Iris pigment epithelial cell (primary cell): Measurements from ENCODE around the gene PSMA2.

Experiments
- DNase-seq: peaks from one replicate; pipeline ENCODE4 v3.0.0-alpha.2; 2011; ENCODE audit warnings: low read depth

The PSMA2 gene

DNA sequence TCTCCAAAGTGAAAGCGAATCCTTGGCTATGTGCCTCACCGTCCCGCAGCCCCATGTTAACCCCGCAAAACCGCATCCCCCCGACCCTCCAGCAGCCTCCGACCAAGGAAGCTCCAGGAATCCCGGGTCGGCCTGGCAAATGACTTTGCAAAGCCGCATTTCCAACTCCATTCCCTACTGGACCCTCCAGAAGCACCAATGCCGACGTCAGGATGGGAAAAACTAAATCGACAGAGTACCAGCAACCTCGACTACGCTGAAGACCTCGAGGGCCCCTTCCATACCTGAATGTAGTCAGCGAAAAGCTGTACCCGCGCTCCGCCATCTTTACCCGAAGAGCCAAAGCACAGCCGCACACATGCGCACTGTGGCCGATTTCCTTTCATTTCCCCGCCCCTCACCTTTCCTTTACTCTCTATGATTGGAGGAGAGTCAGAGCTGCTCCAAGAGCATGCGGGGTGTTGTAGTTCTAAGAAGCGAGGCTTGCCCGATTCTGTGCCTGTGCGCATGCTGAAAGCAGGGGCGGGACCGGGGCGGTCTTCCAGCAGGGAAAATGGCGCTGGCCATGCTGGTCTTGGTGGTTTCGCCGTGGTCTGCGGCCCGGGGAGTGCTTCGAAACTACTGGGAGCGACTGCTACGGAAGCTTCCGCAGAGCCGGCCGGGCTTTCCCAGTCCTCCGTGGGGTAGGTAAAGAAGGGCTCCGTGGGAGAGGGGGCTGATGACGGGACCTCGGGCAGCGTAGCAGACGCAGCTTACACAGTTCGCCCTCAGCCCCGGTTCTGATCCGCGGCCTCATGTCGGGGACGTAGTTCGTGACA is at the start of gene PSMA2, which contains the start of gene MRPL32:
PSMA2 (minus strand) TSS at position 341 of the 818 bp plus-strand sequence; CDS start at position 325, 16 bp downstream.
MRPL32 (plus strand) TSS at position 543 of the 818 bp plus-strand sequence; CDS start at position 554, 11 bp downstream.
- DNase-seq, result peak; percentile 99

DNA sequence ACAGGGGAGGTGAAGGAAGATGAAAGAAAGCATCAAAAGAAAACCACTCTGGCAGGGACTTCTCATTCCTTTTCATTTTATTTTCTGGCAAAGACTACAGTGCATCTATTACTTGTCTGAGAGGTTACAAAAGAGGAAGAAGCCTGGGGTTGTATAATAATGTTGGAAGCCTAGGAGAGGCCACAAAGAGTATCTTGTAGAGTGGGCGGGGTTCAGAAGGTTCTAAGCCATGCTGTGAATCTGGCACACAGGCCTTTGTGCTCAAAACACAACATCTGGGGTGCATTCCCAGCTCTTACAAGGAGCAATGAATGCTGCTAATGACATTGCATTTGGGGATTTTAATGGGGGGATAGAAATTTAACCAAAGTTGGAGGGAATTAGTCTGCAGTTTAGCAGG is 49.6 kb upstream of the PSMA2 start:
- no peak for DNase-seq

DNA sequence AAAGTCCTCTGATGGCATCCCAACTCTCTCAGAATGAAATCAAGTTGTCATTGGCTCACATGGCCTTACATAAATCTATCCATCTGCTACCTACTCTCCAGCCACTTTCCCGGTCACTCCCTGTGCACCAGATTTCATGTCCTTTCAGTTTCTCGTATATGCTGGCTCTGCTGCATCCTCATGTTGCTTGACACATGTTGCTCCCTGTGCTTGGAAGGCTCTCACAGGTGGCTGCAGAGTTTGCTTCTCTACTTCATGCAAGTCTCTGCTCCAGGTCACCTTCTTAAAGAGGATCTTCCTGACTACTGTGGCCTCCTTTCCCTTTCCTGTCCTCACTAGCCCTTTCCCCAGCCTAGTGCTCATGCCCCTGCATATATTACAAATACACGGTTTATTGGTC is 48.5 kb upstream of the PSMA2 start:
- DNase-seq, result no peak

DNA sequence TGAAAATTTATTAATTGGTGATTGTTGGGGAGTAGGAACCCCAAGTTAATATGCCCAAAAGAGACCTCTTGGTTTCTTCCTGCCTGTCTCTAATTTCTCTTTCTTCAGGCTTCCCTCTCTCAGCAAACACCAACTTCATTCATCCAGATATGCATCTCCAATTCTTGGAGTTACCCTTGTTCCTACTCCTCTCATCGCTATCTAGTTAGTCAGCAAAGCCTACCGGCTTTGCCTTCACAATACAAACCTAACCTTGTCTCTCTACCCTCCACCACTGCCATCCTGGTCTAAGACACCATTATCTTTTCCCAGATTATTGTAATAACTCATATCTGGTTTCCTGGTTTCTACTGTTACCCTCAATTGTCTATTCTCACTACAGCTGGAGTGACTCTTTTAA is 48.1 kb upstream of the PSMA2 start:
- no peak for DNase-seq

DNA sequence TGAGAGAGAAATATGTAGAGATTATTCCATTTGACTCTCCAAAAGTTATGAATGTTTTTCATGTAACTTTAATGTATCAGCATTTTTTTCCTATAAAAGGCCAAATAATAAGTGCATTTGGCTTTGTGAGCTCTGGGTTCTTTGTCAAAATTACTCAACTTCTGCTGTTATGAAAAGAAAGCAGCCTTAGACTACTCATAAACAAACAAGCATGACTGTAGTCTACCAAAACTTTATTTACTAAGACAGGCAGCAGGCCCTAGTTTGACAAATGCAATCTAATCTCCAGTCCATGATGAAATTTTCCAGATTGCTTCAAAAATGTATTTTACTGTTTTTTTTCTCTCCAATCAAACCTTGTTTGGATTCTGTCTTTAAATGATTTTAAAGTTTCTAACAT is 46.5 kb upstream of the PSMA2 start:
- peak; percentile 26 for DNase-seq

DNA sequence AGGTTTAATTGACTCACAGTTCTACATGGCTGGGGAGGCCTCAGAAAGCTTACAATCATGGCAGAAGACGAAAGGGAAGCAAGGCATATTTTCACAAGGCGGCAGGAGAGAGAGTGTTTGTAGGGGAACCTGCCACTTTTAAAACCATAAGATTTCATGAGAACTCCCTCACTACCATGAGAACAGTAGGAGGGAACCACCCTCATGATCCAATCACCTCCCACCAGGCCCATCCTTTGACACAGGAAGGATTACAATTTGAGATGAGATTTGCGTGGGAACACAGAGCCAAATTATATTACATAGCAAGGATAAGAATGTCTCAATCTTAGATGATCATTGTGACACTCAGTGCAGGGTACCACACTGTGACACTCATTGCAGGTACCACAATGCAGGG is 44.4 kb upstream of the PSMA2 start:
- DNase-seq, result no peak

DNA sequence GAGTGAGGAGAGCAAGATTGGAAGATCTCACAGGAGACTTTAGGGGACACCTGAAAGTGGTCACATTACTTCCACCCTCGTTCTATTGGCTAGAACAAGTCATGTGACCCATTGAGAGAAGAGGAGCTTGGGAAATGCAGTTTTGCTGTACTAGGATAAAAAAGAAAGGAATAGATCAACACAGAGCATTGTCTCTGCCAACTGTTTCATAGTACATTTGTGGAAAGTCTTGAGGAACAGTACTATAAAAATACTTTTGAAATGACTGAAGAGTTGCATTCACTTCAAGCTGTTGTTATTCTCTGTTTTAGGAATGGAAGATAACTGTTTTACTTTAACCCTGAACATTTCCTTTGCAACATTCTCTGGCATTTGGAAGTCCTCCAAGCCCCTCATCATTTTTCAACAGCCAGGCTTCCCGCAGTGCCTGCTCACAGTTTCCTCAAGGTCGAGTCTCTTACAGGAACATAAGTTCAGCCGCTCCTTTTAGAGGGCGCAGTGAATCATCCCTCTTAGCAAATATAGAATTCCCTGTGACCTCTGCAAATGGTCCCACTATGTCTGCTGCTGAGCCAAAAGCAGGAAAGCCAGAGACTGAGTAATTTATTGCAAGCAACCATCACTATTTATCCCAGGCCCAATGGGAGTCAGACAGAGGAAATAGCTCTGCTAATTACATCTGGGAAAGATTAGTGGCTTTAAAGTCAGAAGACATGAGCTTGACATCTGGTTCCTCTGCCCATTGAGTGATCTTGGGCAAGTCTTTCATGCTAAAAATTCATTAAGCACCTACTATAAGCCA is 40.9 kb upstream of the PSMA2 start:
- DNase-seq, result peak; percentile 96

DNA sequence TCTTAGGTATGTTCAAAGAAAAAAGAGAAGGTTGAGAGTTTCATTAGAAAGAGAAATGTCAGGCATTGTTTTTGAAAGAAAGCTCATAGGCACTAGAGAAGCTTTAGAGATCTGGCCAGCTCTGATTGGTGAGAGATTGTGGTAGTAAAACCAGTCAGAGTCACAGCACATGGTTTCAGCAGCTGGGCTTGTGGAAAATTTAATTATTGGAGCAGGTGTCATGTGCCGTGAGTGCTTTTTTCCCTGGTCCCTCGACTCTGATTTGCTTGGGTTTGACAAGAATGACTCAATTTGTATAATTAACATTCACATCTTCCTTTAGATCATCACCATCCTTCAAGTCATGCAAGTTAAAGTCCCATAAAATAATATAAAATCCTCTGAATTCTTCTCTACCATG is 35.4 kb upstream of the PSMA2 start:
- no peak for DNase-seq

DNA sequence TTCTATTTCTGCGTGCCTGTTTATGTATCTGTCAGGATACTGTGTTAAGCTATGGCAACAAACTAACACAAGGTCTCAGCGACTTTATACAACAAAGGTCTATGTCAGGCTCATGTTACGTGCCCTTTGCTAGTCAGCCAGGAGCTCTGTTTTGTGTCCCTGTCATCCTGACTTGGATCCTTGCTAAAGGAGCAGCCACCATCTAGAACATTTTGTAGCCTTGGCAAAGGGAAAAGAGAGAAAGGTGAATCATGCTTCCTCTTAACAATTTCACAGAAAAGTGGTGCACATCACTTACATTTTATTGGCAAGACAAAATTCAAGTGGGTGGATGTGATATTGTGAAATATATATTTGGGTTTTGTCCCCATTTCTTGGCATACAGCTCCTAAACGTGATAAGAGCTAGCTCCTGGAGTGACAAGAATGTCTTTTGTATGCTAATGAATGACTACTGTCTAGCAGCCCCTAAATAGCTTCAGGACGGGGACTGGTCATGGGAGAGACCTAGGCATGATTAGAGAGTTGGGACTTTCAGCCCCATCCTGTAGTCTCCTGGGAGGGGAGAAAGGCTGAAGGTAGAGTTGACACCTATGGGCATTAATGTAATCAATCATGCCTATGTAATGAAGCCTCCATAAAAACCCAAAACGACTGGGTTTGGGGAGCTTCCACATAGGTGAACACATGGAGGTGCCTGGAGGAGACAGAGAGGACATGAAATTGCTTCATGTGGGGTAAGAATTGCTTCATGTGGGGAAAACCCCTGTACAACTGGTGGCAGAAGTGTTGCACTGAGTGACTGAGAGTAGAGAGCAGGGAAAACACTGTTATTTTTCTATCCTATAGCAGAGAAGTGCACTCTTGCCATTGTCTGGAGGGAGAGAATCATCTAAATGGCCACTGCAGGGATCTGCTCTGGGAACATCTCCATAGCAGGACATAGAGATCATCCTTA is 33.2 kb upstream of the PSMA2 start:
- peak; percentile 13 for DNase-seq

DNA sequence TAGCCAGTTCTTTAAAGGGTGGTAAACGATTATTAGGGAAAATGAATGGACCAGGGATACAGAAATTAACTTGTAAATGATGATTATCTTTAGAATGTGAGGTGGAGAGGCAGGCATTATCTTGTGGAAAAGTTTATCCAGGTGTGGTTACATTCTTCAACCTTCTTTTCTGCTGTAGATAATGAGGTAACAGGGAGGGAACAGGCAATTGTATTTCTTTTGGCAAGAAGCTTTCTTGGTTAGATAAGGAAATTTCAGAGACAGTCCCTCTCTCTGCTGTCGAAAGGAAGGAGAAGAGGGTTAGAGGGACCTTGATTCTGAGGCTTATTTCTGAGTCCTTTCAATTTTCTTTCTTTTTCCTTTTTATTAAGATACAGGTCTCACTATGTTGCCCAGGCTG is 32.3 kb upstream of the PSMA2 start:
- no peak for DNase-seq

DNA sequence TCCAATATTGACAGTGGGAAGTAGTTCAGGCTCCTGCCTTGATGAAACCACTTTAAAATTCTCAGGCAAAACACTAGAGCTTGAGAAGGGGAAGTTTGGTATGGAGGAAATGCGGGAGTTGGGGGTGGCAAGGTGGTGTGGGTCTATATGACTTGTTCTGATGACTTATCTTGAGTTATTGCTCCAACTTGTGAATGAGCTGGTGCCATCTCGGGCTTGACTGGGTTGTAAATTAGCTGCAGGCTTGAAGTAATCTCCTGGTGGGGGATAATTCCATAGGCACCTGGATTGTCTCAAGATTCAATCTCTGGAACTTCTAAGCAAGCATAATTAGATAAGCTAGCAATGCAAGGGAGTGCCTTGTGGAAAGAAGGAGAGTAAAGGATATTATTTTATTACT is 29.2 kb upstream of the PSMA2 start:
- DNase-seq, result no peak

DNA sequence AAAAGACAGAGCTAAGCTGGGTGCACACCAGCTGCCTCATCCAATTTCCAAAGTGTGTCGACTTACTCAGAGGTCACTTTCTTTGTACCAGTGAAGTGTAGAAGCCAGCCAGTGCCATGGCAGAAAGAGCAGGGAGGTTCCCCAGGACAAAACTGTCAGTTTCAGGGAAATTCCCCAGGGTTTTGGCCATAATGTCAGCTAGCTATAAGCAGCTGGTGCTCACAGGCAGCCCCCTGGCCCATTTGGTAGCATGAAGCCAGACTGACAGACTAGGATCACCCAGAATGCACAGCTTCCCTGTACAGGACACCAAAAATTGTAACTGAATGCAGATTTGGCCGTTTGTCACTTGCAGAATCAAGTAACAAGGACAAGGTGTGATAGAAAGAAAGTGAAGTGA is 28.8 kb upstream of the PSMA2 start:
- no peak for DNase-seq

DNA sequence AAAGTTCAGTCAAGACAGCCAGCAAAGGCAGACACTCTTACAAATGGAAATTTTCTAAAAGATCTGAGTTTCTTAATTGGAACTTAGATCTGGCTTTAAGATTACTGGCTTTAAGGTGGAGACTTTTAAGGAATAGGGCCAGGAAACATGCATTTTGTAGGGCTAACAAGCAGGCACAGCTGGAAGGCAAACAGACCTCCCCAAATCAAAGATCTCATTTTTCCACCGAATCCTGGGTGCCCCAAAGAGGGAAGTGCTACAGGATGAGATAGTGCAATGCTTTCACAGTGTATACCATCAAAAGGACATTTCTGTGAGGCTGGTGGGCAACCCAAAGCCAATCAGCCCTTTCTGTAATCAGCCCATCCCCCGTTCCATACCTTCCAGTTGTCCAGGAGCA is 27.6 kb upstream of the PSMA2 start:
- no peak for DNase-seq

DNA sequence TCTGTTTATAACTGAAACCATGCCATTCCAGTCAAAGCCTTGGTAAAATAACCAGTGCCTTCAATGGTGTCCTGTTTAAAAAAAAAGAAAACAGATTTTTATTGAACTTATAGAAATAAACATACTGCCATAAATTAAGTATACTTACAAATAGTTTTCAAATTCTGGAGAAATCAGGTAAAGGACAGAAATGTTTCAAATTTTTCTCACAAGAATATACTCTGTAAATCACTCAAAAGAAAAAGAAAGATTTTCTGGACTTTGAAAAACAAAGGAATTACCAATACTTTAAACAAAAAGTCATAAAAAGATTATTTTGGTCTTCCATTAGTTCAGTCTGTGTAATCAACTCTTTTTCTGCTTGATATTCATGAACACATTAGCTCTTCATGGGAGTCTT is 24.1 kb upstream of the PSMA2 start:
- DNase-seq, result no peak

DNA sequence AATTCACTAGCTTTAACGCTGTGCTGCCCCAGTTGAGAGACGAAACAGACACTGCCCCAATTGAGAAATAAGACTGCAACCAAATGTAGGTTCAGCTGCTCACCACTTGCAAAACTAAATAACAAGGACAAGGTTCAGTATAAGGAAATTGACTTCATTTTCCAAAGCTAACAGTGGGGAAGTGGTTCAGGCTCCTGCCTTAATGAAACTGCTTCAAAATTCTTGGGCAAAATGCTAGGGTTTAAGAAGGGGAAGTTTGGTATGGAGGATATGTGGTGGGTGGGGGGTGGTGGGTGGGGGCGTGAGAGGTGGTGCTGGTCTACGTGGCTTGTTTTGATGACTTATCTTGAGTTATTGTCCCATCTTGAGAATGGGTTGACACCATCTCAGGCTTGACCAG is 22.0 kb upstream of the PSMA2 start:
- DNase-seq, result no peak

DNA sequence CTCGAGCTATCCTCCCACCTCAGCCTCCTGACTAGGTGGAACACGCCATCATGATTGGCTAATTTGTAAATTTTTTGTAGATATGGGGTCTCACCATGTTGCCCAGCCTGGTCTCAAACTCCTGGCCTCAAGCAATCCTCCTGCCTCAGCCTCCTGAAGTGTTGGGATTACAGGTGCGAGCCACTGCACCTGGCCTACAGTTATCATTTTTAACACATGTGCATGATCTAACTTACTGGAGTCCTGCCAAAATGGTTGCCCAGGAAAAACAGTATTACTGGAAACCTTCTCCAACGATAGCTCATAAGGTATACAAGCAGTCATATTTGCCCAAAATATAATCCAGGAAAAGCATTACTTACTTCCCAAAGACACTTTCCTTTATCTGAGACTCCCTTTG is 20.4 kb upstream of the PSMA2 start:
- DNase-seq, result no peak

DNA sequence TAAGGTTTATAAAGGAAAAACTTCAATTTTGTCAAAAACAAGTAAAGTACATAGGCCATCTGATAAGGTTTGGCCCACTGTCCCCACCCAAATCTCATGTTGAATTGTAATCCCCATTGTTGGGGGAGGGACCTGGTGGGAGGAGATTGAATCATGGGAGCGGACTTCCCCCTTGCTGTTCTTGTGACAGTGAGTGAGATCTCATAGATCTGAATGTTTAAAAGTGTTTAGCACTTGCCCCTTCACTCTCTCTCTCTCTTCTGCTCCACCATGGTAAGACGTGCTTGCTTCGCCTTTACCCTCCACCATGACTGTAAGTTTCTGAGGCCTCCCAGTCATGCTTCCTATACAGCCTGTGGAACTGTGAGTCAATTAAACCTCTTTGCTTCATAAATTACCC is 18.4 kb upstream of the PSMA2 start:
- DNase-seq, result no peak

DNA sequence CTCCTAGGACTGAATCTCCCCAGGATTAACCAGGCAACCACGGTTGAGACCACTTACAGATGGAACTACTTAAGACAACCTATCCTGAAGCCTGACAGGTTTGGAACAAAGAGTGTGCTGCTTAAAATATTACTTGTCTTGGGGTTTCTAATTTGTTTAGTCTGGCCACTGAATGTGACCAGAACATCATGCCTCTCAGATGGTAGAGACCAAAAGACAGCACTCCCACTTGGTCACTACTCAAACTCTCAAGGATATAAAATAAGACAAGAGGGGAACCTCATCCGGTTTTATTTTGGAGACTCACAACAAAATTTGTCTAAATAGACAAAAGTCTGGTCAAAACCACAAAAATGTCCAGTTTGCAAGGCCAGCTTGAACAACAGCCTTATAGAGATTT is 15.5 kb upstream of the PSMA2 start:
- no peak for DNase-seq

DNA sequence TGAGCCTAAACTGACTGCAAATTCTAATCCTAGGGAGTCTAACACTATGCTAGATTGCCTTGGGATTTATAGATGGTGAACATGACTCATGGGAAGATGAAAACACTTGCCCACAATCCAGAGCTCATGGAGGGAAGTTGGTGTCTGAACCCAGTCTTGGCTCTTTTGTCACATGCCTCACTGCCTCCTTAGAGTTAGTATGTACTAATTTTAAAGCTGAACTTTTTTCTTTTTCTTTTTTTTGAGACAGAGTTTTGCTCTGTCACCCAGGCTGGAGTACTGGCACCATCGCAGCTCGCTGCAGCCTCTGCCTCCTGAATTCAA is 14.6 kb upstream of the PSMA2 start:
- no peak for DNase-seq

DNA sequence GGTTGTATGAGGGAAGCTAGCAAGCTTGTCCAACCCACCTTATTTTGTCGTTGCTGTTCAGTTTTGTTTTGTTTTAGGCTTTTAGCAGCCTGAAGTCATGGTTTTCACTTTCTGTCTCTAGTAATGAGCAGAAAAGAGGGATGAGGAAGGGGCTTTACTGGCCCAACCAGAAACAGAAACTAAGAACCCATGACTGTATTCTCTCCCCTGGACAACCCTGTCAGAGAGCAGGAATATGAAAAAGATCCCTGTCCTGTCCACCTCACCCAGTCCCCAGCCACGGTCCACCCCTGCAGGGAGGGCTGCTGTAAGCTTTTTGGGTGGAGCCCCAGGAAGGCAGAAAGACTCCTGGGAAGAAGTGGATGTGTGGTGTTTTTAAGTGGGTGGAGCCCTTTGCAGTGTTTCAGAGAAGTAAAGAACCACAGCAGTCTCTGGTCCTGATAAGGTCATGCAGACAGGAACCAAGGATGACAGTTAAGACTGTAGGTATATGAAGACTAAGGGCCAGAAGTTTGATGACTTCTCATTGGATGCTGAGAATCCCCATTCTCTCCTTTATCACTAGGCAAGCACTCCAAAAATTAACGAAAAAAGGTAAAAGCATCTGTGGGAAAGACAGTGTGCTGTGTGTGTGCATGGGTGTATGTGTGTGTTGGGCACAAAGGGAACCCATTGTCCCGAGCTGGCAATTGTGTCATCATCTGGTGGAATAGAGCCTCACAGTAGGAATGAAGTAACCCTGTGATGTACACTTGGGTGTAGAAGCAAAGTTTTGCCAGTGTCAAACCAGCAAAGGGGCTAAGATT is 14.1 kb upstream of the PSMA2 start:
- no peak for DNase-seq
